Upper lobe of left lung (tissue), 4 donors: Measurements from ENCODE around the gene RER1.

Source experiments
- EP300 ChIP-seq, 4 donors: sonication (generic); formaldehyde crosslinking; IDR thresholded peaks; one replicate each; pipeline ENCODE4 v1.5.1; 2017; ENCODE audit warnings: antibody characterized with exemption in 4 of 4, control low read depth in 2 of 4
- POLR2A ChIP-seq, 4 donors: fragments of 450-650 bp; IDR thresholded peaks; one replicate each; pipeline ENCODE4 v1.5.1; 2016 to 2017; ENCODE audit warnings: antibody characterized with exemption in 4 of 4, mild to moderate bottlenecking in 2 of 4
- TF ChIP-seq, protein P1 (sequence below), 6 experiments: fragments of 450-650 bp in 4 of 6; fragments of 200-600 bp in 2 of 6; sonication (generic) in 2 of 6; IDR thresholded peaks; one replicate each; pipeline ENCODE4 v1.5.1; 2016 to 2019; ENCODE audit warnings: antibody characterized with exemption in 6 of 6

GRCh38 chr1:2343023-2343935 is 48.4 kb upstream of the RER1 start:
- TF ChIP-seq, protein P1, sequence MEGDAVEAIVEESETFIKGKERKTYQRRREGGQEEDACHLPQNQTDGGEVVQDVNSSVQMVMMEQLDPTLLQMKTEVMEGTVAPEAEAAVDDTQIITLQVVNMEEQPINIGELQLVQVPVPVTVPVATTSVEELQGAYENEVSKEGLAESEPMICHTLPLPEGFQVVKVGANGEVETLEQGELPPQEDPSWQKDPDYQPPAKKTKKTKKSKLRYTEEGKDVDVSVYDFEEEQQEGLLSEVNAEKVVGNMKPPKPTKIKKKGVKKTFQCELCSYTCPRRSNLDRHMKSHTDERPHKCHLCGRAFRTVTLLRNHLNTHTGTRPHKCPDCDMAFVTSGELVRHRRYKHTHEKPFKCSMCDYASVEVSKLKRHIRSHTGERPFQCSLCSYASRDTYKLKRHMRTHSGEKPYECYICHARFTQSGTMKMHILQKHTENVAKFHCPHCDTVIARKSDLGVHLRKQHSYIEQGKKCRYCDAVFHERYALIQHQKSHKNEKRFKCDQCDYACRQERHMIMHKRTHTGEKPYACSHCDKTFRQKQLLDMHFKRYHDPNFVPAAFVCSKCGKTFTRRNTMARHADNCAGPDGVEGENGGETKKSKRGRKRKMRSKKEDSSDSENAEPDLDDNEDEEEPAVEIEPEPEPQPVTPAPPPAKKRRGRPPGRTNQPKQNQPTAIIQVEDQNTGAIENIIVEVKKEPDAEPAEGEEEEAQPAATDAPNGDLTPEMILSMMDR (IDR thresholded peaks at IDR 0.05), result no peak
- TF ChIP-seq EP300 (IDR thresholded peaks at IDR 0.05) (no peak), POLR2A (IDR thresholded peaks at IDR 0.05) (no peak)
